ENCODE data around the gene FBXL20. TPM values are rescaled to one million over a fixed set of nuclear protein-coding genes. Genes with fewer than 3 reads are reported as not detected.

Gene FBXL20
- total and polyA plus RNA-seq, 2 donors (not counting 3 experiments of a cell fraction or from before 2014, with no cell fraction given): 4.6 to 18.0 TPM

- DNase-seq (ENCODE audit: low read depth, low spot score) (no peak), FAIRE-seq (no peak)
- Histone ChIP-seq H3K27ac (ENCODE audit: insufficient read depth, low read depth, low read length) (no peak overlapping the region), H3K9me3 (replicated peaks; ENCODE audit: control insufficient read depth, insufficient read depth, low read length) (no peaks in the 10 kb centered on the region), H3K9me1 (replicated peaks; ENCODE audit: control insufficient read depth, extremely low read depth, insufficient read depth, low read length) (no peaks in the 10 kb centered on the region), H3K79me2 (ENCODE audit: control insufficient read depth, insufficient read depth, low read length) (no peaks in the 10 kb centered on the region), H3K4me2 (ENCODE audit: insufficient read depth, low read length) (no peak overlapping the region), H3K4me1 (ENCODE audit: control insufficient read depth, extremely low read depth, insufficient read depth, low read length) (peaks cover 8% of the 10 kb centered on the region), H3K4me3 (replicated peaks in 1 of 3; ENCODE audit: insufficient read depth in 1 of 3, low read depth in 1 of 3, low read length in 3 of 3) (no peak overlapping the region), H4K20me1 (replicated peaks; ENCODE audit: control insufficient read depth, extremely low read depth, insufficient read depth, low read length) (no peaks in the 10 kb centered on the region), H3K36me3 (ENCODE audit: control insufficient read depth in 2 of 2, extremely low read depth in 1 of 2, insufficient read depth in 2 of 2, low read length in 2 of 2) (no peaks in the 10 kb centered on the region), H2AFZ (ENCODE audit: low read depth, low read length) (no peak overlapping the region), H3K9ac (replicated peaks; ENCODE audit: extremely low read depth, insufficient read depth, low read length) (no peak overlapping the region), H3K27me3 (ENCODE audit: control insufficient read depth in 2 of 2, insufficient read depth in 2 of 2, low read length in 2 of 2) (no peaks in the 10 kb centered on the region)
- ChIA-PET POLR2A (no interaction called here), CTCF (no interaction called here)
- no peak for TF ChIP-seq MAX (IDR thresholded peaks at IDR 0.05; ENCODE audit: insufficient read depth, insufficient read length)
- no peak for TF ChIP-seq GATA2 (IDR thresholded peaks at IDR 0.05; ENCODE audit: insufficient read depth, insufficient read length, low read depth, low read length)
- TF ChIP-seq POLR2A (IDR thresholded peaks at IDR 0.05; ENCODE audit: low read depth, low read length): no peak
- no peak for TF ChIP-seq FOS (IDR thresholded peaks at IDR 0.05; ENCODE audit: borderline replicate concordance, insufficient read depth, low read length)
- no peak for TF ChIP-seq EZH2 (IDR thresholded peaks at IDR 0.05; ENCODE audit: borderline replicate concordance, low read depth, low read length, severe bottlenecking)
- BruUV-seq (replicated peaks): no TSS peak
- dilution Hi-C loops (cut with MboI; ENCODE audit: extremely low pct_ligation_motif_present, low sequenced_read_pairs): no loop called here
- intact Hi-C loops (cut with micrococcal nuclease): no loop called here
These were observed 117.5 kb downstream of the FBXL20 start for GRCh38 chr17:39283896-39284295.

GRCh38 chr17:39283098-39283497 lies 118.3 kb downstream of the FBXL20 start:
- intact Hi-C loops (cut with micrococcal nuclease): no loop called here
- H2AFZ ChIP-seq (ENCODE audit: low read depth, low read length): no peak overlapping the region
- no peaks in the 10 kb centered on the region for H4K20me1 ChIP-seq (replicated peaks; ENCODE audit: control insufficient read depth, extremely low read depth, insufficient read depth, low read length)
- no TSS peak for BruUV-seq (replicated peaks)
- TF ChIP-seq JUN (IDR thresholded peaks at IDR 0.05; ENCODE audit: borderline replicate concordance, insufficient read depth, insufficient read length, low read depth) (no peak), EZH2 (IDR thresholded peaks at IDR 0.05; ENCODE audit: borderline replicate concordance, low read depth, low read length, severe bottlenecking) (no peak), POLR2AphosphoS5 (IDR thresholded peaks at IDR 0.05; ENCODE audit: insufficient read depth, low read depth, low read length) (no peak), GATA2 (IDR thresholded peaks at IDR 0.05; ENCODE audit: insufficient read depth, insufficient read length, low read depth, low read length) (no peak), MYC (IDR thresholded peaks at IDR 0.05; ENCODE audit: low read depth, low read length) (no peak), MAX (IDR thresholded peaks at IDR 0.05; ENCODE audit: insufficient read depth, insufficient read length) (no peak), CTCF (IDR thresholded peaks at IDR 0.05; ENCODE audit: extremely low read depth in 1 of 2, insufficient read depth in 1 of 2, low read depth in 1 of 2, low read length in 2 of 2) (no peak), FOS (IDR thresholded peaks at IDR 0.05; ENCODE audit: borderline replicate concordance, insufficient read depth, low read length) (no peak), POLR2A (IDR thresholded peaks at IDR 0.05; ENCODE audit: low read depth, low read length) (no peak)
- peaks cover 8% of the 10 kb centered on the region for H3K4me1 ChIP-seq (ENCODE audit: control insufficient read depth, extremely low read depth, insufficient read depth, low read length)
- H3K27ac ChIP-seq (ENCODE audit: insufficient read depth, low read depth, low read length): no peak overlapping the region
- POLR2A ChIA-PET: no interaction called here
- no peak for FAIRE-seq
- no peaks in the 10 kb centered on the region for H3K27me3 ChIP-seq (ENCODE audit: control insufficient read depth in 2 of 2, insufficient read depth in 2 of 2, low read length in 2 of 2)
- H3K9me1 ChIP-seq (replicated peaks; ENCODE audit: control insufficient read depth, extremely low read depth, insufficient read depth, low read length): no peaks in the 10 kb centered on the region
- H3K9me3 ChIP-seq (replicated peaks; ENCODE audit: control insufficient read depth, insufficient read depth, low read length): no peaks in the 10 kb centered on the region
- dilution Hi-C loops (cut with MboI; ENCODE audit: extremely low pct_ligation_motif_present, low sequenced_read_pairs): no loop called here
- CTCF ChIA-PET: interaction anchor here (1.1 kb wide), 1 partner anchor 10 kb away, joined by 3 read pairs; no protein-coding TSS in a partner anchor
- DNase-seq (ENCODE audit: low read depth, low spot score): no peak
- no peaks in the 10 kb centered on the region for H3K36me3 ChIP-seq (ENCODE audit: control insufficient read depth in 2 of 2, extremely low read depth in 1 of 2, insufficient read depth in 2 of 2, low read length in 2 of 2)
- H3K79me2 ChIP-seq (ENCODE audit: control insufficient read depth, insufficient read depth, low read length): no peaks in the 10 kb centered on the region
- H3K9ac ChIP-seq (replicated peaks; ENCODE audit: extremely low read depth, insufficient read depth, low read length): no peak overlapping the region
- no peak overlapping the region for H3K4me2 ChIP-seq (ENCODE audit: insufficient read depth, low read length)
- no peak overlapping the region for H3K4me3 ChIP-seq (replicated peaks in 1 of 3; ENCODE audit: insufficient read depth in 1 of 3, low read depth in 1 of 3, low read length in 3 of 3)

Data from endothelial cell of umbilical vein (primary cell).